ENCODE data around the gene OR5A2. TPM values are rescaled to one million over a fixed set of nuclear protein-coding genes. Genes with fewer than 3 reads are reported as not detected.
"Not testable (repeated sequence)": the region's sequence is repeated elsewhere in the genome, so short reads cannot be mapped to it uniquely, and the experiment has no call there.

The OR5A2 gene
- total RNA-seq, 3 donors from 2014 or later = not detected

DNA sequence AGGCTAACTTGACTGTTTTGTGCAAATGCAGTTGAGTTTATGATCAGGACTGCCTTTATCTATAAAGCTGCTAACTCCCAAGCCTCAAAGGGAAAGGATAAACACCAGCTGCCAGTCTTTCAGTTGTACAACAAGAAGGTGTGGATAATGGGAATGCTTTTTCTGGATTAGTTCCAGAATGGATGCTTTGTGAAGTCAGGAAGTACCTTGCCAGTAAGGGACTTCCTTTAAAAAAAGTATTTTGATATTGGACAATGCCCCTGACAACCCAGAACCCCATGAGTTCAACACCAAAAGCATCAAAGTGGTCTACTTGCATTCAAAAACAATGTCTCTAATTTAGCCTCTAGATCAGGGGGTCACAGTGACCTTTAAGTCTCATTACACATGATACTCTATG, 32.0 kb downstream of the OR5A2 start:
- H3K27me3 ChIP-seq = no peaks in the 10 kb centered on the region
- TF ChIP-seq POLR2AphosphoS5 (IDR thresholded peaks at IDR 0.05) (no peak), POLR2A (IDR thresholded peaks at IDR 0.05) (no peak), CTCF (IDR thresholded peaks at IDR 0.05) (no peak)
- intact Hi-C loops (cut with DNase I; ENCODE audit: low total_unique reads) = no loop called here
- H3K27ac ChIP-seq = no peak overlapping the region
- no peaks in the 10 kb centered on the region for H3K4me1 ChIP-seq
- no peaks in the 10 kb centered on the region for H3K36me3 ChIP-seq
- DNase-seq (ENCODE audit: low spot score in 2 of 2) = no peak
- H3K4me3 ChIP-seq = no peak overlapping the region
- no peaks in the 10 kb centered on the region for H3K9me3 ChIP-seq

GRCh38 chr11:59380263-59381059, 45.8 kb downstream of the OR5A2 start:
- intact Hi-C loops (cut with DNase I; ENCODE audit: low total_unique reads) = no loop called here
- Histone ChIP-seq H3K27me3 (no peaks in the 10 kb centered on the region), H3K9me3 (no peaks in the 10 kb centered on the region), H3K4me3 (no peak overlapping the region), H3K27ac (no peak overlapping the region), H3K4me1 (no peaks in the 10 kb centered on the region), H3K36me3 (no peaks in the 10 kb centered on the region)
- no peak for DNase-seq (ENCODE audit: low spot score in 2 of 2)
- TF ChIP-seq POLR2A (IDR thresholded peaks at IDR 0.05) = no peak
- no peak for TF ChIP-seq POLR2AphosphoS5 (IDR thresholded peaks at IDR 0.05)
- TF ChIP-seq CTCF (IDR thresholded peaks at IDR 0.05) = no peak

GRCh38 chr11:59372324-59372723, 53.9 kb downstream of the OR5A2 start:
- peaks cover 4 to 18% of the 10 kb centered on the region in 2 donors for H3K9me3 ChIP-seq
- intact Hi-C loops (cut with DNase I; ENCODE audit: low total_unique reads); DNase-seq (ENCODE audit: low spot score in 2 of 2); H3K27me3 ChIP-seq; H3K4me1 ChIP-seq; H3K4me3 ChIP-seq; H3K27ac ChIP-seq; H3K36me3 ChIP-seq: not testable (repeated sequence)

GRCh38 chr11:59368238-59369022, 57.8 kb downstream of the OR5A2 start:
- TF ChIP-seq POLR2A (IDR thresholded peaks at IDR 0.05) (no peak), CTCF (IDR thresholded peaks at IDR 0.05) (no peak), POLR2AphosphoS5 (IDR thresholded peaks at IDR 0.05) (no peak)
- Histone ChIP-seq H3K27me3 (no peaks in the 10 kb centered on the region), H3K4me1 (no peaks in the 10 kb centered on the region), H3K9me3 (peaks cover 4 to 18% of the 10 kb centered on the region in 2 donors), H3K36me3 (no peaks in the 10 kb centered on the region), H3K4me3 (no peak overlapping the region), H3K27ac (no peak overlapping the region)
- intact Hi-C loops (cut with DNase I; ENCODE audit: low total_unique reads) = no loop called here
- DNase-seq (ENCODE audit: low spot score in 2 of 2) = no peak

Other genes with a start within 250 kb of the OR5A2 start
- 10 to 100 TPM in 2 of 3 donors, 1 to 10 TPM in 1; 2.6 to 65.4 (median 13.2) TPM for gene MPEG1, start 213.5 kb downstream of the OR5A2 start, total RNA-seq
- gene OR5AN1, start 67.5 kb downstream of the OR5A2 start, total RNA-seq = under 1 TPM in 1 of 3 donors, not detected in 2; under 0.01 TPM
- not detected for gene OR5A1, start 10.1 kb upstream of the OR5A2 start, total RNA-seq
- not detected for gene OR4D6, start 30.5 kb upstream of the OR5A2 start, total RNA-seq
- gene OR4D10, start 46.9 kb upstream of the OR5A2 start, total RNA-seq = not detected
- not detected for gene OR4D11, start 77.2 kb upstream of the OR5A2 start, total RNA-seq
- gene OR4D9, start 85.1 kb upstream of the OR5A2 start, total RNA-seq = not detected
- gene OSBP, start 189.4 kb upstream of the OR5A2 start, total RNA-seq = 10 to 100 TPM; 42.4 to 48.2 (median 43.9) TPM
- 10 to 100 TPM; 13.4 to 15.8 (median 15.2) TPM for gene PATL1, start 242.6 kb upstream of the OR5A2 start, total RNA-seq